HG03354 (cell line): Measurements from ENCODE around the gene TSPAN3.

ENCODE experiments used
- ATAC-seq: cut with Tn5 transposase; IDR thresholded peaks from one replicate; pipeline ENCODE4 v1.9.1; 2021; ENCODE audit warnings: mild to moderate bottlenecking; ENCODE audit not compliant: unreplicated experiment, poor library complexity, severe bottlenecking

TSPAN3 gene

GRCh38 chr15:77026501-77027110, 44.3 kb downstream of the TSPAN3 start:
- ATAC-seq = no peak

- ATAC-seq = no peak
Measured at GRCh38 chr15:77025941-77026411, 44.9 kb downstream of the TSPAN3 start.

GRCh38 chr15:77025083-77025901, 45.6 kb downstream of the TSPAN3 start:
- no peak for ATAC-seq

GRCh38 chr15:77024273-77025082, 46.4 kb downstream of the TSPAN3 start:
- ATAC-seq = no peak

GRCh38 chr15:77023576-77024272, 47.2 kb downstream of the TSPAN3 start:
- ATAC-seq = no peak

- ATAC-seq = no peak
Measured at GRCh38 chr15:77022646-77023575, 48.0 kb downstream of the TSPAN3 start.

GRCh38 chr15:77021803-77022381, 49.0 kb downstream of the TSPAN3 start:
- ATAC-seq = no peak

- ATAC-seq = no peak
Measured at GRCh38 chr15:77021088-77021481, 49.8 kb downstream of the TSPAN3 start.

- ATAC-seq = no peak
Measured at GRCh38 chr15:77020348-77021087, 50.4 kb downstream of the TSPAN3 start.

- ATAC-seq = no peak
Measured at GRCh38 chr15:77019521-77020331, 51.2 kb downstream of the TSPAN3 start.

- ATAC-seq = no peak
Measured at GRCh38 chr15:77018796-77019505, 52.0 kb downstream of the TSPAN3 start.

GRCh38 chr15:77017761-77018720, 52.9 kb downstream of the TSPAN3 start:
- ATAC-seq = no peak

- no peak for ATAC-seq
Measured at GRCh38 chr15:77017091-77017660, 53.7 kb downstream of the TSPAN3 start.

GRCh38 chr15:77016321-77016695, 54.6 kb downstream of the TSPAN3 start:
- ATAC-seq = no peak
